ENCODE results near the gene INAVA. TPM values are rescaled to one million over a fixed set of nuclear protein-coding genes. Genes with fewer than 3 reads are reported as not detected.
A peak's percentile ranks its signal among the peaks of the same experiment; 100 is the strongest.
"Not testable (repeated sequence)": the region's sequence is repeated elsewhere in the genome, so short reads cannot be mapped to it uniquely, and the experiment has no call there.

INAVA gene
- total RNA-seq, 1 donor from 2014 or later: 28.7 TPM

DNA sequence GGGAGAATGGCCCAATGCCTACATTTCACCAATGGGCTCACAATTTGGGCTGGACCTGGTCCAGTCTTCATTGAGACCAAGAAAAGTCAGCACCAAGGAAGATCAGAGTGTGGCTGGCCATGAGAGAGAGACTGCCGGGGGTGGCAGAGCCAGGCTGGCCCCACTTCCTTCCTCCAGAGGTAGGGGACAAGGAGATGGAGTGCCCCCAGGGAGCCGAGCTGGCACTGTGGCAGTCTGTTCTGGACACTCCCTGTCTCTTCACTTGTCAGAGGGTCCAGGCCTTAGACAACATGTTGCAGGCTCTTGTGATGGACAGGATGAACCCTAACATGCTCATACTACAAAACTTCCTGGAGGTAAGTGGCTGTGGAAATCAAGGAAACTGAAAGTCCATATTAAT is 27.7 kb downstream of the INAVA start:
- DNase-seq (ENCODE audit: low read depth) (no peak), FAIRE-seq (no peak)
- Histone ChIP-seq H3K27me3 (ENCODE audit: control insufficient read depth, insufficient read depth, low read length) (no peaks in the 10 kb centered on the region), H3K36me3 (ENCODE audit: control insufficient read depth, insufficient read depth, low read length) (no peaks in the 10 kb centered on the region), H3K4me3 (ENCODE audit: low read depth, low read length) (no peak overlapping the region)
- TF ChIP-seq, protein P1, sequence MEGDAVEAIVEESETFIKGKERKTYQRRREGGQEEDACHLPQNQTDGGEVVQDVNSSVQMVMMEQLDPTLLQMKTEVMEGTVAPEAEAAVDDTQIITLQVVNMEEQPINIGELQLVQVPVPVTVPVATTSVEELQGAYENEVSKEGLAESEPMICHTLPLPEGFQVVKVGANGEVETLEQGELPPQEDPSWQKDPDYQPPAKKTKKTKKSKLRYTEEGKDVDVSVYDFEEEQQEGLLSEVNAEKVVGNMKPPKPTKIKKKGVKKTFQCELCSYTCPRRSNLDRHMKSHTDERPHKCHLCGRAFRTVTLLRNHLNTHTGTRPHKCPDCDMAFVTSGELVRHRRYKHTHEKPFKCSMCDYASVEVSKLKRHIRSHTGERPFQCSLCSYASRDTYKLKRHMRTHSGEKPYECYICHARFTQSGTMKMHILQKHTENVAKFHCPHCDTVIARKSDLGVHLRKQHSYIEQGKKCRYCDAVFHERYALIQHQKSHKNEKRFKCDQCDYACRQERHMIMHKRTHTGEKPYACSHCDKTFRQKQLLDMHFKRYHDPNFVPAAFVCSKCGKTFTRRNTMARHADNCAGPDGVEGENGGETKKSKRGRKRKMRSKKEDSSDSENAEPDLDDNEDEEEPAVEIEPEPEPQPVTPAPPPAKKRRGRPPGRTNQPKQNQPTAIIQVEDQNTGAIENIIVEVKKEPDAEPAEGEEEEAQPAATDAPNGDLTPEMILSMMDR (IDR thresholded peaks at IDR 0.05; ENCODE audit: insufficient read depth, low read length, severe bottlenecking): no peak

DNA sequence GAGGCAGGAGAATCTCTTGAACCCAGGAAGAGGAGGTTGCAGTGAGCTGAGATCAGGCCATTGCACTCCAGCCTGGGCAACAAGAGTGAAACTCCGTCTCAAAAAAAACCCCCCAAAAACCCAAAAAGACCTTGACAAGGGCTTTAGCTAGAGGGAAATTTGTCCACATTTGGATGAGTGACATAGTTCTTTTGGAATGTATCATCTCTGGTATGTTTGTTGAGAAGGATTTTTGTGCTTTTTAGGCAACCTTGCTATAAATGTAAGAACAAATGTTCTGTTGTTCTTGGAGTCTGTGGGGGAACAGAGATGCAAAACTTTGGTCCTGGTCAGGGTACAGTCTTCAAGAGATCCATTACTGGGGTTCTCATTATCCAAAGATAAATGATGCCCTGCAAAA is 28.9 kb downstream of the INAVA start:
- no peak overlapping the region for H3K4me3 ChIP-seq (ENCODE audit: low read depth, low read length)
- DNase-seq (ENCODE audit: low read depth): no peak
- TF ChIP-seq, protein P1 (IDR thresholded peaks at IDR 0.05; ENCODE audit: insufficient read depth, low read length, severe bottlenecking): no peak
- H3K36me3 ChIP-seq (ENCODE audit: control insufficient read depth, insufficient read depth, low read length): no peaks in the 10 kb centered on the region
- H3K27me3 ChIP-seq (ENCODE audit: control insufficient read depth, insufficient read depth, low read length): no peaks in the 10 kb centered on the region
- no peak for FAIRE-seq

DNA sequence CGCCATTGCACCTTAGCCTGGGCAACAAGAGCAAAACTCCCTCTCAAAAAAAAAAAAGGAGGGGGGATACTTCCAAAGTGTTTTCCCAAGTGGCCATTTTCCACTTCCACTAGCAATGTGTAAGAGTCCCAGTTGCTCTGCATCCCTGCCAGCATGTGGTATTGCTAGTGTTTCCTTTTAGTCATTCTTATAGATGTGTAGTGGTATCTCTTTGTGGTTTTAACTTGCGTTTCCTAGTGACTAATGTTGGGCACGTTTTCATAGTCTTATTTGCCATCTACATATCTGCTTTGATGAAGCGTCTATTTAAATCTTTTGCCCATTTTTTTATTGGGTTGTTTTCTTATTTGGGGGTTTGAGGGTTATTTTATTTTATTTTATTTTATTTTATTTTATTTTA is 31.1 kb downstream of the INAVA start:
- Histone ChIP-seq H3K36me3 (ENCODE audit: control insufficient read depth, insufficient read depth, low read length) (peaks cover 2% of the 10 kb centered on the region), H3K4me3 (ENCODE audit: low read depth, low read length) (no peak overlapping the region), H3K27me3 (ENCODE audit: control insufficient read depth, insufficient read depth, low read length) (no peaks in the 10 kb centered on the region)
- DNase-seq (ENCODE audit: low read depth) (peak; percentile 68), FAIRE-seq (no peak)
- TF ChIP-seq, protein P1 (IDR thresholded peaks at IDR 0.05; ENCODE audit: insufficient read depth, low read length, severe bottlenecking): no peak

DNA sequence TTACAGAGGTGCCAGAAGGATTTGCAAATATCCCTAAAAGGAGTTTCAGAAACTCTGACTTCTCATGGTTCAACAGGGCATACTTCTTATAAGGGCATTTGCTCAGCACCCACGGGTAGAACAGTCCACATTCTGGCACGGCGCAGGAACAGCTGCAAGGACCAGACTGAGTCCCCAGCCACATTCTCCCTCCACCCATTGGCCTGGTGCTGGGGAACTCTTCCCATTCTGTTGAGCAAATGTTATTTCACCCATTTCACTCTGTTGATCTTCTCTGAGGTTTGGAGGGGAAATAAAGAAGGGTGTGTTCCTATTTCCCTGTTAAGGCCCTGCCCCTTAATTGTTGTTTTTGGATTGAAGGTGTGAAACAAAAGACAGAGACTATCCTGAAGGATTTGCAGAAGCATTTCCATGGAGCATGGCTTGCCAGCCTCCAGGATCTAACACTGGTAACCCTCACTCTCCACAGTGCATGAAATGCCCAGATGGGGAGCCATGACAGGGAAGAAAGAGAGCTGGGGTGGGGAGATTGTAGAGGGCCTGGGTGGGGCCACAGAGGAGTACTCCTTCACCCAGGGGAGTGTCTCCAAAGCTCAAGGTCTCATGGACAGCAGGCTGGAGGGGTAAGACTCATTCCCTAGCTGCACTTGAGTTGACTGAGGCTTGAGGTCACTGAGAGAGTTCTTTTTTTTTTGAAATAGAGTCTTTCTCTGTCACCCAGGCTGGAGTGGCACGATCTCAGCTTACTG is 35.0 kb downstream of the INAVA start:
- TF ChIP-seq, protein P1 (IDR thresholded peaks at IDR 0.05; ENCODE audit: insufficient read depth, low read length, severe bottlenecking): no peak
- FAIRE-seq: no peak
- Histone ChIP-seq H3K36me3 (ENCODE audit: control insufficient read depth, insufficient read depth, low read length) (peaks cover 2% of the 10 kb centered on the region), H3K4me3 (ENCODE audit: low read depth, low read length) (no peak overlapping the region), H3K27me3 (ENCODE audit: control insufficient read depth, insufficient read depth, low read length) (no peaks in the 10 kb centered on the region)
- DNase-seq (ENCODE audit: low read depth): no peak

DNA sequence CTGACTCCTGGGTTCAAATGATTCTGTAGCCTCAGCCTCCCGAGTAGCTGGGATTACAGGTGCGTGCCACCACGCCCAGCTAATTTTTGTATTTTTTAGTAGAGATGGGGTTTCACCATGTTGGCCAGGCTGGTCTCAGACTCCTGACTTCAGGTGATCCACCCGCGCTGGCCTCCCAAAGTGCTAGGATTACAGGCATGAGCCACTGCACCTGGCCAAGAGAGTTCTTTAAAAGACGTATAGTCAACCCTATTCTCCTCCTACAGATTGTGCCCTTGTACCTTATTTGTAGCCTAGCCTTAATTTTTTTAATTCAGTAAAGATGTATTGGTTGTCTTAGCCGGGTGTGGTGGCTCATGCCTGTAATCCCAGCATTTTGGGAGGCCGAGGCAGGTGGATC is 35.6 kb downstream of the INAVA start:
- not testable (repeated sequence) for DNase-seq (ENCODE audit: low read depth); FAIRE-seq; H3K4me3 ChIP-seq (ENCODE audit: low read depth, low read length); H3K36me3 ChIP-seq (ENCODE audit: control insufficient read depth, insufficient read depth, low read length); H3K27me3 ChIP-seq (ENCODE audit: control insufficient read depth, insufficient read depth, low read length)

DNA sequence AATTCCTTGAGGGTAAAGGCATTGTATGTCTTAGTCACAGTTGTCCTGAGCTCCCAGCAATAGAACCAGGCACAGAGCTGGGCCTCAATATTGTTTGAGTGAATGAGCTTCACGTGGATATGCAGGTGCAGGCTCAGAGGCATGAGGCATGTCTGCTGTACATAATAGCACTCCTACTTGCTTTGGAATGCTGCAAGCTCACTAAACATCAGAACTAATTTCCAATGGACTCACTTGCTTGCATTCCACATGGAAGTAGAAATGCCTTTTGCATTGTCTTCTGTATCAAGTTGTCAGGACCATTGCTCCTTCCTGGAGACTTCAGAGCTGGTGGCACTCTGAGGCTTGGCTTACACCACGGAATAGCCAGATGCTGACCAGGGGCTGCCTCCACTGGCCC is 37.1 kb downstream of the INAVA start:
- no peaks in the 10 kb centered on the region for H3K27me3 ChIP-seq (ENCODE audit: control insufficient read depth, insufficient read depth, low read length)
- TF ChIP-seq, protein P1 (IDR thresholded peaks at IDR 0.05; ENCODE audit: insufficient read depth, low read length, severe bottlenecking): no peak
- peaks cover 2% of the 10 kb centered on the region for H3K36me3 ChIP-seq (ENCODE audit: control insufficient read depth, insufficient read depth, low read length)
- FAIRE-seq (peak; percentile 64), DNase-seq (ENCODE audit: low read depth) (no peak)
- no peak overlapping the region for H3K4me3 ChIP-seq (ENCODE audit: low read depth, low read length)

All from bronchial epithelial cell (primary cell).